ENCODE results near the gene VMAC.

Gene VMAC

DNA sequence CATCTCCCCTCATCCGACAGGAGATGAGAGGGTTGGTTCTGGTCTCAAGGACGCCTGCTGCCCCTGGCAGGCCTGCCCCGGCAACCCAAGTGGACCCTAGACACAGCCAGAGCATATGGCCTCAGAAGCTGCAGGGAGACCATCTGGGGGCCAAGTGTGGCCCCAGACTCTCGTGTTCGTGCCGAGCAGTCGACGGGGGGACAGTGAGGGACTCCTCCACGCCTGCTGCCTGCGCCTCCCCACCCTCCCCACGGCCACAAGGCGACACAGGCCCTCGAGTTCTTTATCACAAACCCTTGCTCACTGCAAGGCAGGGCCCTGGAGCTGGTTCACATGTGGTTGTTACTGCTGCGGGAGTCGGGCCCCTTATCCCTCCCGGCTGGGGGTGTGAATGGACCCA lies 18.7 kb downstream of the VMAC start:
- DNase-seq = no peak
- H3K4me3 Mint-ChIP-seq = no peak overlapping the region
- H3K9me3 Mint-ChIP-seq = no peaks in the 10 kb centered on the region
- no peaks in the 10 kb centered on the region for H3K27me3 Mint-ChIP-seq (ENCODE audit: low read depth, poor library complexity)
- peaks cover 32% of the 10 kb centered on the region for H3K4me1 Mint-ChIP-seq
- H3K27ac Mint-ChIP-seq = peak overlapping the region; percentile 93
- H3K36me3 Mint-ChIP-seq (ENCODE audit: low read depth) = peaks cover 43% of the 10 kb centered on the region
- TF ChIP-seq, protein P1, sequence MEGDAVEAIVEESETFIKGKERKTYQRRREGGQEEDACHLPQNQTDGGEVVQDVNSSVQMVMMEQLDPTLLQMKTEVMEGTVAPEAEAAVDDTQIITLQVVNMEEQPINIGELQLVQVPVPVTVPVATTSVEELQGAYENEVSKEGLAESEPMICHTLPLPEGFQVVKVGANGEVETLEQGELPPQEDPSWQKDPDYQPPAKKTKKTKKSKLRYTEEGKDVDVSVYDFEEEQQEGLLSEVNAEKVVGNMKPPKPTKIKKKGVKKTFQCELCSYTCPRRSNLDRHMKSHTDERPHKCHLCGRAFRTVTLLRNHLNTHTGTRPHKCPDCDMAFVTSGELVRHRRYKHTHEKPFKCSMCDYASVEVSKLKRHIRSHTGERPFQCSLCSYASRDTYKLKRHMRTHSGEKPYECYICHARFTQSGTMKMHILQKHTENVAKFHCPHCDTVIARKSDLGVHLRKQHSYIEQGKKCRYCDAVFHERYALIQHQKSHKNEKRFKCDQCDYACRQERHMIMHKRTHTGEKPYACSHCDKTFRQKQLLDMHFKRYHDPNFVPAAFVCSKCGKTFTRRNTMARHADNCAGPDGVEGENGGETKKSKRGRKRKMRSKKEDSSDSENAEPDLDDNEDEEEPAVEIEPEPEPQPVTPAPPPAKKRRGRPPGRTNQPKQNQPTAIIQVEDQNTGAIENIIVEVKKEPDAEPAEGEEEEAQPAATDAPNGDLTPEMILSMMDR (IDR thresholded peaks at IDR 0.05) = no peak

DNA sequence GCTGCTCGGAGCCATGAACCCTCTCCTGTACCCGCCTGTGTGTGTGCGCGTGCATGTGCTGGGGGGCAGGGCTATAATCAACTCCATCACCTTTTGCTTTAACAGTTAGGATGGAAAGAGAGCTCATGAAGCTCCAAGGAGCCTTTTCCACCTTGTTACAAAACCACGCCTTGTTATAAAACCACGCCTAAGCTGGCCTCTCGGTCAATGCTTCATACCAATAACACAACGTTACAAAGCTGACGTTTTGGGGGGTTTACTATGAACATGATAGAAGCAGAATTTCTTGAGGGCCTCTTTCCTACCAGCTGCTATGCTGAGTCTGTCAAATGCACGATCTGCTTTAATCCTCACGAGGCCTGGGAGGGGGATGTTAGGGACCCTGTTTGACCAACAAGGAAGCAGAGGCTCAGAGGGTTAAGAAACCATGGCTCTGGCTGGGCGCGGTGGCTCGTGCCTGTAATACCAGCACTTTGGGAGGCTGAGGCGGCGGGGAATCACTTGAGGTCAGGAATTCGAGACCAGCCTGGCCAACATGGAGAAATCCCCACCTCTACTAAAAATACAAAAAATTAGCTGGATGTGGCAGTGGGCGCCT lies 21.3 kb downstream of the VMAC start:
- H3K36me3 Mint-ChIP-seq (ENCODE audit: low read depth) = peaks cover 65% of the 10 kb centered on the region
- H3K27ac Mint-ChIP-seq = peak overlapping the region; percentile 99
- H3K4me1 Mint-ChIP-seq = peaks cover 58% of the 10 kb centered on the region
- H3K4me3 Mint-ChIP-seq = no peak overlapping the region
- DNase-seq = no peak
- H3K9me3 Mint-ChIP-seq = no peaks in the 10 kb centered on the region
- no peaks in the 10 kb centered on the region for H3K27me3 Mint-ChIP-seq (ENCODE audit: low read depth, poor library complexity)
- TF ChIP-seq, protein P1 (IDR thresholded peaks at IDR 0.05) = no peak

DNA sequence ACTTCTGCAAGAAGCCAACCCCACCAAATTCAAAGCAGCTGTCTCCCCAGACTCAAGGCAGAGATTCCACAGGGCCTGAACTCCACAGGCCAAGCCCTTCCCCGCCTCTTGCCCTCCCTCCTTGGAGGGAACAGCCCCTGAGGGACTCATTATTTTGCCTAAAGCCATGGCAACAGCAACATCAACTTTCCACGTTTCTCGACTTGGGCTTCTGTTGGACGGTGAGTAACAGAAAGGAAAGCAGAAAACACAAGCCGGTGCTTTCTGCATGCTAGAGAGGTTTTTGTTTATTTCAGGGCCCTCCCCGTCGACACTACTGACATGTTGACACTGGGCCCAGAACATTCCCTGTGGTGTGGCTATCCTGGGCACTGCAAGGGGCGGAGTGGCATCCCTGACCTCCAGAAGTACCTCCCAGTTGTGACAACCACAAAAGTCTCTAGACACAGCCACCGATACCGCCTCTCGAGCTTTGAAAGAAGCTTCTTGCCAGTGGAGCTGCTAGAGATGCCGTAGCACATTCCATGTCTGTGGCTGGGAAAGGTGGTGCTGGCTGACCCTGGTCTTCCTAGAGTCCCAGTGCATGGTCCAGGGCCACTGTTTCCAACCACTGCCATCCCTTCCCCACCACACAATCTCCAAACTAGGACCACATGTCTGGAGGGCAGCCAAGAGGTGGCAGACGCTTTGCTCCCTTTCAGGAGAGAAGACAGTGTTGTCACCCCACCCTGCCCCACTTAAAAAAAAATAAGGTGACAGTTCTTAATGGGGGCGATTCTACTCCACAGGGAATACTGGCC lies 22.2 kb downstream of the VMAC start:
- Mint-ChIP-seq H3K4me1 (peaks cover 66% of the 10 kb centered on the region), H3K36me3 (ENCODE audit: low read depth) (peaks cover 68% of the 10 kb centered on the region), H3K4me3 (peak overlapping the region; percentile 11), H3K9me3 (no peaks in the 10 kb centered on the region), H3K27me3 (ENCODE audit: low read depth, poor library complexity) (no peaks in the 10 kb centered on the region), H3K27ac (peak overlapping the region; percentile 99)
- TF ChIP-seq, protein P1 (IDR thresholded peaks at IDR 0.05) = no peak
- peak; percentile 70 for DNase-seq

DNA sequence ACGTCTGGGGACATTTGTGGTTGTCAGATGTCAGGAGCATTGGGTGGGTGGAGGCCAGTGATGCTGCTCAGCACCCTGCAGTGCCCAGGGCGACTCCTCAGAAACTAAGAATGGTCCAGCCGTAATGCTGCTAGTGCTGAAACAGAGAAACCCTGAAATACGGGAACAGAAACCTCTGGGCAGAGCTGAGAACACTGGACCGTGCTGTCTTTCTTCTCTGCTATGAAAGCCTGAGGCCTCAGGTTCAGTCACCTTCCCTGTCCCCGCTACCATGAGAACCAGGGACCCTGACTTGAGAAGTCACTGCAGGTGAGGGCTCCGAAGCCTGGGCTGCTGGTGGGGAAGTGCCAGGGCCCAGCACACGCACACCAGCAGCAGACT lies 22.8 kb downstream of the VMAC start:
- Mint-ChIP-seq H3K4me3 (no peak overlapping the region), H3K27ac (peak overlapping the region; percentile 99), H3K9me3 (no peaks in the 10 kb centered on the region), H3K4me1 (peaks cover 72% of the 10 kb centered on the region), H3K27me3 (ENCODE audit: low read depth, poor library complexity) (no peaks in the 10 kb centered on the region), H3K36me3 (ENCODE audit: low read depth) (peaks cover 70% of the 10 kb centered on the region)
- TF ChIP-seq, protein P1 (IDR thresholded peaks at IDR 0.05) = no peak
- no peak for DNase-seq

DNA sequence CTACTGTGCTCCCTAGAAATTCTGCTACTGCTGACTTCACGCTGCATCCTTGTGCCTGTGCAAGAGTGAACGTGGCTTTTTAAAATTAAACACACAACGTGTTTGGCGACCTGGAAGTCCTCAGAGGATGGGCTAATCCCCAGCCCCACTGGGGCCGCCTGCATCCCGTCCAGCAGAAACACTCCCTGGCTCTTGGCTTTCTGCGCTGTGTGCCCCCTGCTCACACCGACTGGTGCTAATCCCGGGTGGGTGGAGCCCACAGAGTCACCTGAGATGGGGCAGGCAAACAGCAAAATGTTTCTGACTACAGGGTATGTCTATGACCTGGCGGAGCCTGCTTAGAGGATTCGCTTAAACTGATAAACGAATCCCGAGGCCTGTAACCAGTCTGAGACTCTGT lies 24.5 kb downstream of the VMAC start:
- Mint-ChIP-seq H3K4me3 (no peak overlapping the region), H3K4me1 (peaks cover 90% of the 10 kb centered on the region), H3K27me3 (ENCODE audit: low read depth, poor library complexity) (no peaks in the 10 kb centered on the region), H3K27ac (peak overlapping the region; percentile 99), H3K36me3 (ENCODE audit: low read depth) (peaks cover 63% of the 10 kb centered on the region), H3K9me3 (no peaks in the 10 kb centered on the region)
- DNase-seq = no peak
- TF ChIP-seq, protein P1 (IDR thresholded peaks at IDR 0.05) = no peak
